DND-41 (cell line): Measurements from ENCODE around the gene NPVF.

Source experiments
- ATAC-seq: fragments of 200-7000 bp; cut with Tn5 transposase; 3 replicates; pipeline ENCODE4 v1.9.1; 2021; ENCODE audit warnings: low read depth; ENCODE audit not compliant: insufficient read depth
- DNase-seq: peaks from one replicate; pipeline ENCODE4 v3.0.0-alpha.2; 2020
- H2AFZ ChIP-seq: 2 replicates; pipeline ENCODE4 v1.6.0; 2012; ENCODE audit warnings: low read depth, low read length
- H3K27ac ChIP-seq: 2 replicates; pipeline ENCODE4 v1.5.1; 2012; ENCODE audit warnings: low read length, inconsistent platforms
- H3K27me3 ChIP-seq: fragments of 200-600 bp; sonication (generic); 2 replicates; pipeline ENCODE4 v1.6.0; 2012; ENCODE audit warnings: low read length, mild to moderate bottlenecking, inconsistent platforms; ENCODE audit not compliant: insufficient read depth, poor library complexity
- H3K36me3 ChIP-seq: 2 replicates; pipeline ENCODE4 v1.5.1; 2012; ENCODE audit warnings: low read length, inconsistent platforms; ENCODE audit not compliant: insufficient read depth
- H3K4me1 ChIP-seq: 2 replicates; pipeline ENCODE4 v1.5.1; 2012; ENCODE audit warnings: mild to moderate bottlenecking, low read length; ENCODE audit not compliant: insufficient read depth
- H3K4me2 ChIP-seq: 2 replicates; pipeline ENCODE4 v1.6.0; 2012; ENCODE audit warnings: mild to moderate bottlenecking, moderate library complexity, low read length, inconsistent platforms; ENCODE audit not compliant: insufficient read depth
- H3K4me3 ChIP-seq, 2 experiments: fragments of 200-600 bp in 1 of 2; shearing (Covaris generic) in 1 of 2; 2 replicates each; pipeline ENCODE4 v1.5.1; 2012 to 2016; ENCODE audit warnings: inconsistent platforms in 2 of 2, low read length in 2 of 2, mild to moderate bottlenecking in 2 of 2, low read depth in 1 of 2, moderate library complexity in 1 of 2
- H3K79me2 ChIP-seq: 2 replicates; pipeline ENCODE4 v1.6.0; 2012; ENCODE audit warnings: low read length, inconsistent platforms; ENCODE audit not compliant: insufficient read depth
- H3K9ac ChIP-seq: 2 replicates; pipeline ENCODE4 v1.6.0; 2012; ENCODE audit warnings: low read depth, mild to moderate bottlenecking, inconsistent platforms, low read length, moderate library complexity
- H3K9me3 ChIP-seq: 2 replicates; pipeline ENCODE4 v1.5.1; 2012; ENCODE audit warnings: low read length, moderate library complexity, mild to moderate bottlenecking, inconsistent platforms; ENCODE audit not compliant: insufficient read depth, severe bottlenecking
- H4K20me1 ChIP-seq: 2 replicates; pipeline ENCODE4 v1.6.0; 2012; ENCODE audit warnings: low read length; ENCODE audit not compliant: insufficient read depth
- CTCF ChIP-seq: IDR thresholded peaks from 2 replicates; pipeline ENCODE4 v1.5.1; 2012; ENCODE audit warnings: borderline replicate concordance, low read length, moderate library complexity, mild to moderate bottlenecking; ENCODE audit not compliant: poor library complexity, severe bottlenecking; ENCODE audit errors: extremely low read depth
- EZH2 ChIP-seq: IDR thresholded peaks from 3 replicates; pipeline ENCODE4 v1.6.1; 2012; ENCODE audit warnings: borderline replicate concordance, low read depth, mild to moderate bottlenecking, moderate library complexity, low read length, inconsistent platforms; ENCODE audit not compliant: severe bottlenecking

Gene NPVF

GRCh38 chr7:25207887-25208286 is 20.4 kb downstream of the NPVF start:
- Histone ChIP-seq H3K27me3 (peaks cover 24% of the 10 kb centered on the region), H3K4me1 (no peaks in the 10 kb centered on the region), H3K9me3 (peaks cover 7% of the 10 kb centered on the region), H3K36me3 (no peaks in the 10 kb centered on the region), H4K20me1 (no peaks in the 10 kb centered on the region), H2AFZ (no peak overlapping the region), H3K4me3 (no peak overlapping the region), H3K27ac (no peak overlapping the region), H3K4me2 (no peak overlapping the region), H3K9ac (no peak overlapping the region), H3K79me2 (no peaks in the 10 kb centered on the region)
- DNase-seq (no peak), ATAC-seq (no peak)
- no peak for TF ChIP-seq CTCF
- TF ChIP-seq EZH2, result no peak

- no peak overlapping the region for H3K27ac ChIP-seq
- H3K9me3 ChIP-seq, result peaks cover 7% of the 10 kb centered on the region
- no peak for DNase-seq
- H3K4me3 ChIP-seq, result no peak overlapping the region
- TF ChIP-seq CTCF (no peak), EZH2 (no peak)
- peaks cover 24% of the 10 kb centered on the region for H3K27me3 ChIP-seq
- no peaks in the 10 kb centered on the region for H3K4me1 ChIP-seq
- ATAC-seq, result no peak
- H4K20me1 ChIP-seq, result no peaks in the 10 kb centered on the region
- H3K4me2 ChIP-seq, result no peak overlapping the region
- H3K9ac ChIP-seq, result no peak overlapping the region
- H2AFZ ChIP-seq, result no peak overlapping the region
- no peaks in the 10 kb centered on the region for H3K36me3 ChIP-seq
- no peaks in the 10 kb centered on the region for H3K79me2 ChIP-seq
Measured at GRCh38 chr7:25206765-25207164, 21.5 kb downstream of the NPVF start.

- Histone ChIP-seq H3K79me2 (no peaks in the 10 kb centered on the region), H3K36me3 (no peaks in the 10 kb centered on the region), H3K4me2 (no peak overlapping the region), H3K27me3 (peaks cover 33% of the 10 kb centered on the region), H3K9ac (no peak overlapping the region), H3K9me3 (no peaks in the 10 kb centered on the region), H4K20me1 (no peaks in the 10 kb centered on the region), H3K4me1 (no peaks in the 10 kb centered on the region), H3K27ac (no peak overlapping the region), H3K4me3 (no peak overlapping the region), H2AFZ (no peak overlapping the region)
- DNase-seq, result no peak
- TF ChIP-seq EZH2, result no peak
- TF ChIP-seq CTCF, result no peak
- ATAC-seq, result no peak
Measured at GRCh38 chr7:25196132-25196896, 32.0 kb downstream of the NPVF start.

GRCh38 chr7:25194036-25194435 is 34.2 kb downstream of the NPVF start:
- H3K27ac ChIP-seq, result no peak overlapping the region
- no peak overlapping the region for H3K9ac ChIP-seq
- H3K9me3 ChIP-seq, result no peaks in the 10 kb centered on the region
- H3K36me3 ChIP-seq, result no peaks in the 10 kb centered on the region
- H3K79me2 ChIP-seq, result no peaks in the 10 kb centered on the region
- H3K27me3 ChIP-seq, result peaks cover 26% of the 10 kb centered on the region
- TF ChIP-seq EZH2, result no peak
- no peak for TF ChIP-seq CTCF
- ATAC-seq, result no peak
- H2AFZ ChIP-seq, result no peak overlapping the region
- H3K4me2 ChIP-seq, result no peak overlapping the region
- H4K20me1 ChIP-seq, result no peaks in the 10 kb centered on the region
- H3K4me1 ChIP-seq, result no peaks in the 10 kb centered on the region
- DNase-seq, result no peak
- H3K4me3 ChIP-seq, result no peak overlapping the region
